ENCODE results near the gene VPS52. TPM values are rescaled to one million over a fixed set of nuclear protein-coding genes. Genes with fewer than 3 reads are reported as not detected.

The VPS52 gene
- total and polyA plus RNA-seq, 2 donors (not counting 1 experiment from before 2014, with no cell fraction given): 44.9 to 53.2 TPM

DNA sequence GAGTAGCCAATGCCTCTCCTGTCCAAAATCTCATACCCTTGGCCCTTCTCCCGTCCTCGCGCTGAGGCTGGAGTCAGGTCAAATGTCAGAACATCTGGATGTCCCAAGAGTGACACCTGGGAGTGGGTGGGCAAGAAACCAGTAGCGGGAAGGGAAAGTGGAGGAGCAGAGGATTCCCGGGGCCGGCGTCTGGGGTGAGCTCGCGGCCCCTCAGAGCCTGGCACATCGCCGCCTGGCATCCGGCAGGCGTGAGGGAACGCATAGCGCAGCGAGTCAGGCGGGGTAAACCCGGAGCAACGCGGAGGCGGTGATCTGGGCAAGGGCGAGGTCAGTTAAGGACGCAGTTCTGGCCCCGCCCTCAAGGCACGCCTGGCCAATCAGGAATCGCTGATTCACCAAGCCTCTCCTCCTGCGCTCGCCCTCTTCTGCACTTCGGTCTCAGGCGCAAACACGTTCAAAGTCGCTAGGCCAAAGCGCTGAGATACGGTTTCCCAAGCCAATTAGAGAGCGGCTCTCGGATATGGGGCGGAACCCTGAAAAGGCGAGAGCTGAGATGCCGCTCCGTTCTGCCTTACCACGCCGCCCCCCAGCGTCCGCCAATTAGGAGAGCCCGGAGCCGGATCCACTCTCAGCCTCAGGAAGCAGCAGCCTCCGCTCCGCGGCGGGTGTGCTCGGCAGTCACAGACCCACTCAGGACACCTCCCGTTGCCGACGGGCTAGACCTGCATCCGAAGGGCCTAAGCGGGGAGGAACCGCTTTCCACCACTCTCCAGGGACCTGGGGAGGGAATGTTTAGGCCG is 22.5 kb downstream of the VPS52 start:
- Histone ChIP-seq H3K27me3 (ENCODE audit: control insufficient read depth, insufficient read depth, low read length) (no peaks in the 10 kb centered on the region), H3K27ac (ENCODE audit: insufficient read depth, low read length) (peak overlapping the region; percentile 94), H3K4me2 (ENCODE audit: extremely low read depth, insufficient read depth, low read length) (peak overlapping the region; percentile 100), H3K36me3 (ENCODE audit: control insufficient read depth, insufficient read depth, low read length) (no peaks in the 10 kb centered on the region), H3K9ac (ENCODE audit: insufficient read depth, low read length) (peak overlapping the region; percentile 81), H3K79me2 (ENCODE audit: control insufficient read depth, insufficient read depth, low read length) (no peaks in the 10 kb centered on the region), H3K9me3 (ENCODE audit: control insufficient read depth, insufficient read depth, low read depth, low read length) (no peaks in the 10 kb centered on the region), H4K20me1 (ENCODE audit: control insufficient read depth, extremely low read depth, insufficient read depth, low read length) (no peaks in the 10 kb centered on the region), H2AFZ (ENCODE audit: low read length) (peak overlapping the region; percentile 80), H3K4me1 (ENCODE audit: control insufficient read depth, extremely low read depth, insufficient read depth, low read length) (peaks cover 16% of the 10 kb centered on the region), H3K4me3 (replicated peaks in 1 of 4; ENCODE audit: control extremely low read depth in 1 of 4, insufficient read depth in 1 of 4, low read depth in 3 of 4, low read length in 4 of 4) (peak overlapping the region; percentile 42 to 86 (median 58))
- TF ChIP-seq, protein P1, sequence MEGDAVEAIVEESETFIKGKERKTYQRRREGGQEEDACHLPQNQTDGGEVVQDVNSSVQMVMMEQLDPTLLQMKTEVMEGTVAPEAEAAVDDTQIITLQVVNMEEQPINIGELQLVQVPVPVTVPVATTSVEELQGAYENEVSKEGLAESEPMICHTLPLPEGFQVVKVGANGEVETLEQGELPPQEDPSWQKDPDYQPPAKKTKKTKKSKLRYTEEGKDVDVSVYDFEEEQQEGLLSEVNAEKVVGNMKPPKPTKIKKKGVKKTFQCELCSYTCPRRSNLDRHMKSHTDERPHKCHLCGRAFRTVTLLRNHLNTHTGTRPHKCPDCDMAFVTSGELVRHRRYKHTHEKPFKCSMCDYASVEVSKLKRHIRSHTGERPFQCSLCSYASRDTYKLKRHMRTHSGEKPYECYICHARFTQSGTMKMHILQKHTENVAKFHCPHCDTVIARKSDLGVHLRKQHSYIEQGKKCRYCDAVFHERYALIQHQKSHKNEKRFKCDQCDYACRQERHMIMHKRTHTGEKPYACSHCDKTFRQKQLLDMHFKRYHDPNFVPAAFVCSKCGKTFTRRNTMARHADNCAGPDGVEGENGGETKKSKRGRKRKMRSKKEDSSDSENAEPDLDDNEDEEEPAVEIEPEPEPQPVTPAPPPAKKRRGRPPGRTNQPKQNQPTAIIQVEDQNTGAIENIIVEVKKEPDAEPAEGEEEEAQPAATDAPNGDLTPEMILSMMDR (conservative IDR thresholded peaks at IDR 0.05 in 1 of 2, IDR thresholded peaks at IDR 0.05 in 1 of 2; ENCODE audit: low read depth in 1 of 2, low read length in 2 of 2): no peak
- TF ChIP-seq EZH2 (IDR thresholded peaks at IDR 0.05; ENCODE audit: low read length, missing control alignments): no peak
- DNase-seq (ENCODE audit: low read depth in 2 of 2): peak; percentile 99

DNA sequence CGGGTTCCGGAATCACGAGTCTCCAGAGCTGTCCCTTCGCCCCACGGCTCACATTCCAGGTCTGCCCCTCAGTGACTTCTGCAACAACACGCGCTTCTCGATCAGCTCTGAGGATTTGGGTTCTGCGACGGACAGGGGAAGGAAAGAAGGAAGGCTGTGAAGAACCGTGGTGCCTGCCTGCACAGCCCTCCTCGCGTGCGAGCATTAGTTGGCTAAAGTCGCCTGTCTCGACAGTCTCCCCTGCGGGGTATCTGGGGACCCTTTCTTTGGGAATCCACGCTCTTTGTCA is 23.1 kb downstream of the VPS52 start:
- Histone ChIP-seq H3K9me3 (ENCODE audit: control insufficient read depth, insufficient read depth, low read depth, low read length) (no peaks in the 10 kb centered on the region), H3K79me2 (ENCODE audit: control insufficient read depth, insufficient read depth, low read length) (no peaks in the 10 kb centered on the region), H4K20me1 (ENCODE audit: control insufficient read depth, extremely low read depth, insufficient read depth, low read length) (no peaks in the 10 kb centered on the region), H3K4me3 (replicated peaks in 1 of 4; ENCODE audit: control extremely low read depth in 1 of 4, insufficient read depth in 1 of 4, low read depth in 3 of 4, low read length in 4 of 4) (peak overlapping the region; percentile 42 to 68 (median 57)), H3K36me3 (ENCODE audit: control insufficient read depth, insufficient read depth, low read length) (no peaks in the 10 kb centered on the region), H3K4me1 (ENCODE audit: control insufficient read depth, extremely low read depth, insufficient read depth, low read length) (peaks cover 16% of the 10 kb centered on the region), H3K27me3 (ENCODE audit: control insufficient read depth, insufficient read depth, low read length) (no peaks in the 10 kb centered on the region), H3K27ac (ENCODE audit: insufficient read depth, low read length) (peak overlapping the region; percentile 94), H3K4me2 (ENCODE audit: extremely low read depth, insufficient read depth, low read length) (peak overlapping the region; percentile 100), H3K9ac (ENCODE audit: insufficient read depth, low read length) (peak overlapping the region; percentile 81), H2AFZ (ENCODE audit: low read length) (peak overlapping the region; percentile 80)
- peak in 1 of 2 donors; percentile 48 for DNase-seq (ENCODE audit: low read depth in 2 of 2)
- TF ChIP-seq EZH2 (IDR thresholded peaks at IDR 0.05; ENCODE audit: low read length, missing control alignments): no peak
- TF ChIP-seq, protein P1 (conservative IDR thresholded peaks at IDR 0.05 in 1 of 2, IDR thresholded peaks at IDR 0.05 in 1 of 2; ENCODE audit: low read depth in 1 of 2, low read length in 2 of 2): no peak

DNA sequence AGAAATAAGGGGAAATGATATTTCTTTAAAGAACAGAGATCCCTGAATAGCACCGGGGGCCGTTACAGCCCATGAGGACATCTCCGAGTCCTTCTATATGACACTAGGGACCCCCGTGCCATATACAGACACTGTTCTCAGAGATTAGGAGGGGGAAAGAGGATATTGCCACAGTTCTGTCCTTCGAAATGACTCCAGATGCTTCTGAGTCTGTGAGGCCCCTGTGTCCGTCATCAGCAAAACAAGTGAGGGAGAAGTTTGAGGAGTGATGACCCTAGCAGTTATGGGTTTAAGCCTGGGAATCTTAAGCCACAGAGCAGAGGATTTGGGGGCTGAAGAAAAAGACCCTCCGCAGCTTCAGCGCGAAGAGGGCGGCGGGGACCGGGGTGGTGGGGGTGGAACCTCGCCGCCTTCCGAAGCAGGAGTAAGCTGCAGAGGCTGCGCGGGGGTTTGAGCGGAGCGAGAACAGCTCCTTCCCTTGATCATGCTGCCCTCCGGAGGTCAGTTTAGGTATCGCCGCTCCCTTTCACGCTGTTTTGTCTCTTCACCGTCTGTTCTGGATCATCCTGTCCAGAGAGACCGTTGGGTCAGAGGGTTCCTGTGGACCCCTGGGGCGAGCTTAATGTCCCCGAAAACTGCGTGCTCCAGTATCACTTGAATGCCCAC is 23.6 kb downstream of the VPS52 start:
- H3K27ac ChIP-seq (ENCODE audit: insufficient read depth, low read length): peak overlapping the region; percentile 94
- no peak for TF ChIP-seq EZH2 (IDR thresholded peaks at IDR 0.05; ENCODE audit: low read length, missing control alignments)
- TF ChIP-seq, protein P1 (conservative IDR thresholded peaks at IDR 0.05 in 1 of 2, IDR thresholded peaks at IDR 0.05 in 1 of 2; ENCODE audit: low read depth in 1 of 2, low read length in 2 of 2): peak; percentile 88 to 91
- H3K79me2 ChIP-seq (ENCODE audit: control insufficient read depth, insufficient read depth, low read length): no peaks in the 10 kb centered on the region
- H3K9ac ChIP-seq (ENCODE audit: insufficient read depth, low read length): peak overlapping the region; percentile 81
- no peaks in the 10 kb centered on the region for H3K27me3 ChIP-seq (ENCODE audit: control insufficient read depth, insufficient read depth, low read length)
- H3K4me1 ChIP-seq (ENCODE audit: control insufficient read depth, extremely low read depth, insufficient read depth, low read length): peaks cover 16% of the 10 kb centered on the region
- peak overlapping the region; percentile 42 to 68 (median 57) for H3K4me3 ChIP-seq (replicated peaks in 1 of 4; ENCODE audit: control extremely low read depth in 1 of 4, insufficient read depth in 1 of 4, low read depth in 3 of 4, low read length in 4 of 4)
- no peaks in the 10 kb centered on the region for H3K36me3 ChIP-seq (ENCODE audit: control insufficient read depth, insufficient read depth, low read length)
- H2AFZ ChIP-seq (ENCODE audit: low read length): peak overlapping the region; percentile 86
- H3K9me3 ChIP-seq (ENCODE audit: control insufficient read depth, insufficient read depth, low read depth, low read length): no peaks in the 10 kb centered on the region
- H4K20me1 ChIP-seq (ENCODE audit: control insufficient read depth, extremely low read depth, insufficient read depth, low read length): no peaks in the 10 kb centered on the region
- DNase-seq (ENCODE audit: low read depth in 2 of 2): peak; percentile 73 to 87
- H3K4me2 ChIP-seq (ENCODE audit: extremely low read depth, insufficient read depth, low read length): peak overlapping the region; percentile 100

Measured in fibroblast of lung (primary cell).